ENCODE measurements around the gene TMEM163. TPM values are rescaled to one million over a fixed set of nuclear protein-coding genes. Genes with fewer than 3 reads are reported as not detected.

Gene TMEM163
- total RNA-seq, 2 experiments from 2014 or later, result not detected

- no peak overlapping the region for H3K4me3 Mint-ChIP-seq
- H3K36me3 Mint-ChIP-seq, result peaks cover 17% of the 10 kb centered on the region
- H3K27ac Mint-ChIP-seq, result no peak overlapping the region
- no peaks in the 10 kb centered on the region for H3K9me3 Mint-ChIP-seq
- H3K4me1 Mint-ChIP-seq, result no peaks in the 10 kb centered on the region
- DNase-seq, result no peak
- no peaks in the 10 kb centered on the region for H3K27me3 Mint-ChIP-seq
Measured at GRCh38 chr2:134431838-134432434, 286.9 kb downstream of the TMEM163 start.

GRCh38 chr2:134429886-134430285, 288.9 kb downstream of the TMEM163 start:
- no peaks in the 10 kb centered on the region for H3K9me3 Mint-ChIP-seq
- H3K36me3 Mint-ChIP-seq, result peaks cover 19% of the 10 kb centered on the region
- H3K4me3 Mint-ChIP-seq, result no peak overlapping the region
- H3K4me1 Mint-ChIP-seq, result no peaks in the 10 kb centered on the region
- H3K27me3 Mint-ChIP-seq, result no peaks in the 10 kb centered on the region
- H3K27ac Mint-ChIP-seq, result no peak overlapping the region
- no peak for DNase-seq

- no peaks in the 10 kb centered on the region for H3K9me3 Mint-ChIP-seq
- no peaks in the 10 kb centered on the region for H3K27me3 Mint-ChIP-seq
- H3K27ac Mint-ChIP-seq, result no peak overlapping the region
- H3K4me1 Mint-ChIP-seq, result no peaks in the 10 kb centered on the region
- no peak overlapping the region for H3K4me3 Mint-ChIP-seq
- peaks cover 21% of the 10 kb centered on the region for H3K36me3 Mint-ChIP-seq
- no peak for DNase-seq
Measured at GRCh38 chr2:134426721-134427120, 292.1 kb downstream of the TMEM163 start.

- Mint-ChIP-seq H3K4me3 (no peak overlapping the region), H3K27ac (no peak overlapping the region), H3K4me1 (no peaks in the 10 kb centered on the region), H3K27me3 (no peaks in the 10 kb centered on the region), H3K9me3 (no peaks in the 10 kb centered on the region), H3K36me3 (peaks cover 18% of the 10 kb centered on the region)
- no peak for DNase-seq
Measured at GRCh38 chr2:134425724-134426496, 292.9 kb downstream of the TMEM163 start.

- DNase-seq, result no peak
- Mint-ChIP-seq H3K27ac (no peak overlapping the region), H3K4me3 (no peak overlapping the region), H3K4me1 (peaks cover 6% of the 10 kb centered on the region), H3K36me3 (peaks cover 14% of the 10 kb centered on the region), H3K9me3 (no peaks in the 10 kb centered on the region), H3K27me3 (no peaks in the 10 kb centered on the region)
Measured at GRCh38 chr2:134421556-134422328, 297.1 kb downstream of the TMEM163 start.

- no peaks in the 10 kb centered on the region for H3K9me3 Mint-ChIP-seq
- no peak for DNase-seq
- no peak overlapping the region for H3K27ac Mint-ChIP-seq
- peaks cover 14% of the 10 kb centered on the region for H3K36me3 Mint-ChIP-seq
- no peaks in the 10 kb centered on the region for H3K27me3 Mint-ChIP-seq
- H3K4me1 Mint-ChIP-seq, result peaks cover 6% of the 10 kb centered on the region
- no peak overlapping the region for H3K4me3 Mint-ChIP-seq
Measured at GRCh38 chr2:134420920-134421319, 297.9 kb downstream of the TMEM163 start.

GRCh38 chr2:134420259-134420658, 298.5 kb downstream of the TMEM163 start:
- H3K36me3 Mint-ChIP-seq, result peaks cover 13% of the 10 kb centered on the region
- peaks cover 6% of the 10 kb centered on the region for H3K4me1 Mint-ChIP-seq
- DNase-seq, result no peak
- no peaks in the 10 kb centered on the region for H3K9me3 Mint-ChIP-seq
- H3K27ac Mint-ChIP-seq, result no peak overlapping the region
- H3K27me3 Mint-ChIP-seq, result no peaks in the 10 kb centered on the region
- H3K4me3 Mint-ChIP-seq, result no peak overlapping the region

GRCh38 chr2:134417968-134418582, 300.7 kb downstream of the TMEM163 start:
- no peaks in the 10 kb centered on the region for H3K9me3 Mint-ChIP-seq
- no peak overlapping the region for H3K4me3 Mint-ChIP-seq
- H3K27ac Mint-ChIP-seq, result no peak overlapping the region
- no peak for DNase-seq
- H3K36me3 Mint-ChIP-seq, result peaks cover 6% of the 10 kb centered on the region
- peaks cover 6% of the 10 kb centered on the region for H3K4me1 Mint-ChIP-seq
- no peaks in the 10 kb centered on the region for H3K27me3 Mint-ChIP-seq

GRCh38 chr2:134416637-134417036, 302.2 kb downstream of the TMEM163 start:
- Mint-ChIP-seq H3K4me1 (peaks cover 9% of the 10 kb centered on the region), H3K4me3 (no peak overlapping the region), H3K27ac (no peak overlapping the region), H3K36me3 (peaks cover 6% of the 10 kb centered on the region), H3K9me3 (no peaks in the 10 kb centered on the region), H3K27me3 (no peaks in the 10 kb centered on the region)
- DNase-seq, result no peak

- Mint-ChIP-seq H3K4me3 (no peak overlapping the region), H3K4me1 (peaks cover 15% of the 10 kb centered on the region), H3K27me3 (no peaks in the 10 kb centered on the region), H3K36me3 (peaks cover 6% of the 10 kb centered on the region), H3K9me3 (no peaks in the 10 kb centered on the region), H3K27ac (no peak overlapping the region)
- DNase-seq, result no peak
Measured at GRCh38 chr2:134416018-134416417, 302.8 kb downstream of the TMEM163 start.

- no peaks in the 10 kb centered on the region for H3K27me3 Mint-ChIP-seq
- no peak for DNase-seq
- peaks cover 6% of the 10 kb centered on the region for H3K36me3 Mint-ChIP-seq
- H3K27ac Mint-ChIP-seq, result no peak overlapping the region
- H3K4me3 Mint-ChIP-seq, result no peak overlapping the region
- no peaks in the 10 kb centered on the region for H3K9me3 Mint-ChIP-seq
- peaks cover 27% of the 10 kb centered on the region for H3K4me1 Mint-ChIP-seq
Measured at GRCh38 chr2:134413912-134414311, 304.9 kb downstream of the TMEM163 start.

- Mint-ChIP-seq H3K4me3 (no peak overlapping the region), H3K27ac (no peak overlapping the region), H3K4me1 (peaks cover 24% of the 10 kb centered on the region), H3K36me3 (peaks cover 6% of the 10 kb centered on the region), H3K27me3 (no peaks in the 10 kb centered on the region), H3K9me3 (no peaks in the 10 kb centered on the region)
- DNase-seq, result no peak
Measured at GRCh38 chr2:134413430-134413829, 305.4 kb downstream of the TMEM163 start.

- H3K27me3 Mint-ChIP-seq, result no peaks in the 10 kb centered on the region
- no peak for DNase-seq
- H3K27ac Mint-ChIP-seq, result no peak overlapping the region
- peaks cover 25% of the 10 kb centered on the region for H3K4me1 Mint-ChIP-seq
- no peak overlapping the region for H3K4me3 Mint-ChIP-seq
- H3K36me3 Mint-ChIP-seq, result peaks cover 6% of the 10 kb centered on the region
- no peaks in the 10 kb centered on the region for H3K9me3 Mint-ChIP-seq
Measured at GRCh38 chr2:134412639-134412999, 306.2 kb downstream of the TMEM163 start.

GRCh38 chr2:134411828-134412638, 306.8 kb downstream of the TMEM163 start:
- peaks cover 25% of the 10 kb centered on the region for H3K4me1 Mint-ChIP-seq
- peaks cover 6% of the 10 kb centered on the region for H3K36me3 Mint-ChIP-seq
- no peaks in the 10 kb centered on the region for H3K9me3 Mint-ChIP-seq
- no peak overlapping the region for H3K4me3 Mint-ChIP-seq
- H3K27me3 Mint-ChIP-seq, result no peaks in the 10 kb centered on the region
- H3K27ac Mint-ChIP-seq, result no peak overlapping the region
- peak; percentile 59 for DNase-seq
